GM12892 (cell line): Measurements from ENCODE around the gene CNR1.

Experiments used
- DNase-seq: peaks from one replicate; pipeline ENCODE4 v3.0.0; 2011; ENCODE audit not compliant: insufficient read length
- FAIRE-seq: peaks from 2 replicates; lab custom pipeline; 2011; peaks lifted over from hg19 to GRCh38; lab: Jason Lieb, UNC
- POLR2A ChIP-seq: IDR thresholded peaks from 2 replicates; pipeline ENCODE4 v1.6.1; 2011; ENCODE audit warnings: low read depth, low read length, control low read depth
- POLR2AphosphoS5 ChIP-seq: IDR thresholded peaks from 2 replicates; pipeline ENCODE4 v1.6.1; 2011; ENCODE audit warnings: low read depth, low read length, control low read depth
- TAF1 ChIP-seq: IDR thresholded peaks from 2 replicates; pipeline ENCODE4 v1.6.1; 2011; ENCODE audit warnings: low read depth, mild to moderate bottlenecking, control low read depth, low read length, borderline replicate concordance

Gene CNR1

GRCh38 chr6:88142297-88142668, 23.9 kb downstream of the CNR1 start:
- FAIRE-seq = no peak
- TF ChIP-seq POLR2AphosphoS5 (no peak), POLR2A (no peak), TAF1 (no peak)

DNA sequence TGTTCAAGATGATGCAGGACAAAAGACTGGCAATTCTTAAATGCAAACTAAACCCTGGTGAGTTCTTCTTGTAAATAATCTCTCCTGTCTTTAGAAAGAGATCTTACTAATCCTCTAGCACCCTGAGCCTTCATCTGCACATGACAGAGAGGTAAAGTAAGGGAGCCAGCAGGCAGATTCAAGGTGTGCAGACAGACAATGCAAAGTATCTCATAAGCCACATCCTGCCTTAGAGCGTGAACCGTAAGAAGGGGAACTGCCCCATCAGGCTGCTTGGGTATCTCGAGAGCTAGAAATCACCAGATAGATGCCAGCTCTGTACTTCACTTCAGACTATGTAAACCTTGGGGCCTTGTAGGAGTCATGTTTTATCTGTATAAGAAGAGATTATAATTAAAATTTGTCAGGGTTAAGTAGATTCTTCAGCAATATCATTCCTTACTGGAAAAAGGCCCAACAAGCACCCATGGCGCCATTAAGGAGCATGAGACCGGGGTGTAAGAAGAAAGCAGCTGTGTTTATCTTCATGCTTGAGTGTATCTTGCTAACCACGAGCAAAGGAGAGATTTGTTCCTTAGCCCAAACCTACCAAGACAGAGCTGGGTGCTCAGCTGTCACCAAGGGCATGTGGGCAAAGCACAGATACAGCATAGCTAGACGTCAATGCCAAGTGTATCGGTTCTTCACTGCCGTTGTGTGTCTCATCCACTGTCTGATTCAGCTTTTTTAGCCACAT, 24.4 kb downstream of the CNR1 start:
- no peak for TF ChIP-seq POLR2AphosphoS5
- no peak for TF ChIP-seq TAF1
- DNase-seq (peak; percentile 34), FAIRE-seq (peak; percentile 99)

More at GRCh38 chr6:88142297-88142668, 23.9 kb downstream of the CNR1 start:
- DNase-seq = no peak

GRCh38 chr6:88137915-88138314, 28.2 kb downstream of the CNR1 start:
- no peak for DNase-seq
- no peak for TF ChIP-seq POLR2AphosphoS5
- TF ChIP-seq POLR2A = no peak
- no peak for TF ChIP-seq TAF1
- no peak for FAIRE-seq

DNA sequence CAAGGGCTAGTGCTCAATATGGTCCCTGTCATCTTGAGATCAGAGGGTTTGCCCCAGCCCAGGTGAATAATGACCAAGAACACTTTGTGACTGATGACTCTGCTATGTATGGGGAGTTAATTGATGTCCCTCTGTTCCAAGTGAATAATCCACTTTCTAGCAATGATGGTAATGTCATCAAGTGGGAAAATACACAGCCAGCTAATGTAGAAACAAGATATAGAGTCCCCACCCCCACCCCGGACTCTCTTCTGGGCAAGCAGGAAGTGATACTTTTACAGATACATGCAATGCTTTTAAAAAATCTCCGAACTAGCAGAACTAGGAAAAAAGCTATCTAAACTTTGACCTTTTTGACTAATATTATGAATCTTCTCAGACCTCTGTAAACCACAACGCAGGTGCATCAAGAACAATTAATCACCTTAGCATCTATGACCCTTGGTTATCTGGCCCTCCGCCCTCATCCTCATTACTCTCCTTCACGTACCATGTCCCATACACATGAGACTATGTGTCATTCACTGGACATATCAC, 30.5 kb downstream of the CNR1 start:
- no peak for TF ChIP-seq POLR2A
- no peak for TF ChIP-seq TAF1
- no peak for TF ChIP-seq POLR2AphosphoS5
- FAIRE-seq (peak; percentile 93), DNase-seq (peak; percentile 21)

DNA sequence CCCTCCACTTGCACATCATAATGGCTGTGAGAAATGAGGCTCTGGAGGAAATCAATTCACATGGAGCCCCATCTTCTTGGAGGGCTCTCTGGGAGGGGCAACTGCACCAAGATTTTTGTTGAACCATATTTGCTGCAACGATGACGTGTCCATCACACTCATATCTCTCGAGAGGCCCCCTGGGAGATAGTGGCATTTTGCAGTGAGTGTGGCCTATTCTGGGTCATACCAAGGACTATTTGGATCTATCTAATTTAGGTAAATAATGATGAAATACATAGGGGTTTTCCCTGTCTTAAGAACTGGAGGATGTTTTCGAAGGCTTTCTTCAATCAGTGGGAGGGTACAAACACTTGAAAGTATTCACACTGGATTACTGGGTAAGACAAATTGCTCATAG, 31.6 kb downstream of the CNR1 start:
- TF ChIP-seq POLR2A (no peak), POLR2AphosphoS5 (no peak), TAF1 (no peak)
- FAIRE-seq (peak; percentile 82), DNase-seq (no peak)

- FAIRE-seq = no peak
- DNase-seq = no peak
Measured at GRCh38 chr6:88133718-88134117, 32.4 kb downstream of the CNR1 start.

GRCh38 chr6:88124925-88125557, 41.1 kb downstream of the CNR1 start:
- peak; percentile 14 for FAIRE-seq
- no peak for DNase-seq
- no peak for TF ChIP-seq POLR2AphosphoS5
- TF ChIP-seq TAF1 = no peak
- no peak for TF ChIP-seq POLR2A

More at GRCh38 chr6:88133718-88134117, 32.4 kb downstream of the CNR1 start:
- no peak for TF ChIP-seq TAF1
- no peak for TF ChIP-seq POLR2A
- TF ChIP-seq POLR2AphosphoS5 = no peak

DNA sequence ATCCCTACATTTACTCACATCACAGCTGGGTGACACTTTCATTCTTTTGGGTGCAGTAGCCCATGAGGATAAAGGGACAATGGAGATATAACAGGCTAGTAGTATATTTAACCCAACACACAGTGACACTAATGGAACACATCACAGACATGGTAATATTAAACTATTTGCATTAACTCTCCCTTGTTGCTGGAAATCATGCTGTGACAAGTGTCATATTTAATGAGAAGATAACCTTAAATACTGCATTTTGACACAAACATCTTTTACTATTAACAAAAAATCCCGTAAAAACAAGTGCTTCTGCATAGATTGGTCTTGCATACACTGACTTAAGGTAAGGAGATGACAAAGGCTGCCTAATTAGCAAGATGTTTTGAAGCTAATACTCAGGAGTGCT, 45.5 kb downstream of the CNR1 start:
- DNase-seq (no peak), FAIRE-seq (peak; percentile 40)
- TF ChIP-seq POLR2AphosphoS5 = no peak
- TF ChIP-seq POLR2A = no peak
- no peak for TF ChIP-seq TAF1

DNA sequence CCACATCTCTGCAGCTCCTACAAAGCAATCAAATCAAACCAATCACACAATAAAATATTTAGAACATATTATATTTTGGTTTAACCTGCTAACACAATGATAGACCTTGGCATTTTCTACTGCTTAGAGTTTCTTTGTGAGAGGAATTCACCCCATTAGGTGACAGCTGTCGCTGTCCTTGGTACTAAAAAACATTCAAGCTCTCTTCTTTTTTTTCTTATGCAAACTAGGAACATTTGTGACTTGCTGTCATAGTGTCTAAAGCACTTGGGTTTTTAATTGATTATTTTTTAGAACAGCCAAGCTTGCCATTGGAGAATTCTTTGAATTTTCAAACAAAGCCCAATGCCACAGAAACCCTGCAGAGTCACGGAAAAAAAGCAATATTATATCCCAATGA, 46.4 kb downstream of the CNR1 start:
- FAIRE-seq = no peak
- no peak for DNase-seq
- no peak for TF ChIP-seq POLR2A
- TF ChIP-seq POLR2AphosphoS5 = no peak
- no peak for TF ChIP-seq TAF1

GRCh38 chr6:88116276-88116675, 49.9 kb downstream of the CNR1 start:
- FAIRE-seq (no peak), DNase-seq (no peak)
- TF ChIP-seq POLR2AphosphoS5 (no peak), TAF1 (no peak), POLR2A (no peak)

DNA sequence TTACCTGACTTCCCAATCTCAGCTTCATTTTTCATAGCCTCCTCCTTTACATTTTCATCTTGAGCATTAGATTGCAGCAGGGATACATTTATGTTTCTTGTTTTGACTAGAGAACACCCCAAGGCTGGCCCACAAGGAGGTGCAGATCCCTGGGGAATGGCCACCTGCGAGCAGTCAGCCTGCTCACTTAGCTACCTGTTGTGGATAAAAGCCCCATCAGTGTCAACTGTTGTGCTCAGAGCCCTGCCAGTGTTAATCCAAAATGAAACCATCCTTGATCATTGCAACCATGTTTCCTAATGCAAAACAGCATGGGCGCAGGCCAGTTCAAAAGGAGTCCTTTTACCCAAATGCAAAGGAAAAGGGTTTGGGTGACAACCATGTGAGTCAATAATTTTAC, 50.8 kb downstream of the CNR1 start:
- FAIRE-seq (no peak), DNase-seq (no peak)
- no peak for TF ChIP-seq POLR2A
- TF ChIP-seq POLR2AphosphoS5 = no peak
- TF ChIP-seq TAF1 = no peak

GRCh38 chr6:88114838-88115237, 51.3 kb downstream of the CNR1 start:
- FAIRE-seq (peak; percentile 14), DNase-seq (no peak)
- TF ChIP-seq TAF1 (no peak), POLR2A (no peak), POLR2AphosphoS5 (no peak)
